H9 (cell line): ENCODE results near the gene SPEN. TPM values are rescaled to one million over a fixed set of nuclear protein-coding genes. Genes with fewer than 3 reads are reported as not detected.

Experiments
- DNase-seq: peaks from one replicate; pipeline ENCODE4 v3.0.0-alpha.2; 2017
- H2AFZ ChIP-seq: one replicate; pipeline ENCODE4 v1.6.1; 2013; ENCODE audit warnings: mild to moderate bottlenecking, low read length, control low read depth, moderate library complexity
- H2AK5ac ChIP-seq: 2 replicates; pipeline ENCODE4 v1.6.1; 2013; ENCODE audit warnings: low read length, control low read depth, mixed read lengths; ENCODE audit not compliant: insufficient read length
- H2BK120ac ChIP-seq: one replicate; pipeline ENCODE4 v1.6.1; 2013; ENCODE audit warnings: low read depth, mild to moderate bottlenecking, low read length, control low read depth, inconsistent platforms; ENCODE audit not compliant: poor library complexity, severe bottlenecking
- H2BK12ac ChIP-seq: 2 replicates; pipeline ENCODE4 v1.6.1; 2013; ENCODE audit warnings: low read length, control low read depth, mixed read lengths, low read depth; ENCODE audit not compliant: insufficient read length
- H2BK15ac ChIP-seq: 2 replicates; pipeline ENCODE4 v1.6.1; 2013; ENCODE audit warnings: low read depth, low read length, control low read depth
- H2BK20ac ChIP-seq: one replicate; pipeline ENCODE4 v1.6.1; 2013; ENCODE audit warnings: low read depth, mild to moderate bottlenecking, low read length, control low read depth, inconsistent platforms; ENCODE audit not compliant: poor library complexity, severe bottlenecking
- H2BK5ac ChIP-seq: 2 replicates; pipeline ENCODE4 v1.6.1; 2013; ENCODE audit warnings: low read length, control low read depth, mixed read lengths; ENCODE audit not compliant: insufficient read length
- H3K14ac ChIP-seq: 2 replicates; pipeline ENCODE4 v1.6.1; 2013; ENCODE audit warnings: low read length, control low read depth; ENCODE audit not compliant: insufficient read depth
- H3K18ac ChIP-seq: 2 replicates; pipeline ENCODE4 v1.6.1; 2013; ENCODE audit warnings: low read depth, mild to moderate bottlenecking, mixed read lengths, low read length, control low read depth; ENCODE audit not compliant: insufficient read length
- H3K23ac ChIP-seq: 2 replicates; pipeline ENCODE4 v1.6.1; 2013; ENCODE audit warnings: low read length, control low read depth, mixed read lengths, low read depth; ENCODE audit not compliant: insufficient read length
- H3K23me2 ChIP-seq: 2 replicates; pipeline ENCODE4 v1.6.1; 2013; ENCODE audit warnings: low read depth, mild to moderate bottlenecking, mixed read lengths, low read length, control low read depth; ENCODE audit not compliant: insufficient read length, poor library complexity, severe bottlenecking
- H3K27ac ChIP-seq: 2 replicates; pipeline ENCODE4 v1.5.1; 2013; ENCODE audit warnings: low read length, control low read depth, mixed read lengths, low read depth; ENCODE audit not compliant: insufficient read length
- H3K27me3 ChIP-seq: 2 replicates; pipeline ENCODE4 v1.6.1; 2013; ENCODE audit warnings: low read length, control low read depth, inconsistent platforms; ENCODE audit not compliant: insufficient read depth
- H3K4ac ChIP-seq: 2 replicates; pipeline ENCODE4 v1.6.1; 2013; ENCODE audit warnings: low read depth, mild to moderate bottlenecking, control low read depth, inconsistent platforms, low read length, moderate library complexity
- H3K4me1 ChIP-seq: 2 replicates; pipeline ENCODE4 v1.6.1; 2013; ENCODE audit warnings: low read length, control low read depth, inconsistent platforms; ENCODE audit not compliant: insufficient read depth
- H3K4me2 ChIP-seq: 2 replicates; pipeline ENCODE4 v1.6.1; 2013; ENCODE audit warnings: low read length, control low read depth, mixed read lengths; ENCODE audit not compliant: insufficient read length, insufficient read depth
- H3K56ac ChIP-seq: 2 replicates; pipeline ENCODE4 v1.6.1; 2013; ENCODE audit warnings: low read depth, mild to moderate bottlenecking, mixed read lengths, low read length, control low read depth; ENCODE audit not compliant: insufficient read length
- H3K79me1 ChIP-seq: 2 replicates; pipeline ENCODE4 v1.6.1; 2013; ENCODE audit warnings: low read depth, mild to moderate bottlenecking, moderate library complexity, low read length, control low read depth, inconsistent platforms; ENCODE audit not compliant: insufficient read depth, poor library complexity, severe bottlenecking
- H3K79me2 ChIP-seq: 2 replicates; pipeline ENCODE4 v1.6.1; 2013; ENCODE audit warnings: low read length, control low read depth, inconsistent platforms; ENCODE audit not compliant: insufficient read depth
- H3K9ac ChIP-seq: 2 replicates; pipeline ENCODE4 v1.6.1; 2013; ENCODE audit warnings: low read length, control low read depth, mixed read lengths; ENCODE audit not compliant: insufficient read length; ENCODE audit errors: extremely low read depth
- H3K9me3 ChIP-seq: one replicate; pipeline ENCODE4 v1.6.1; 2013; ENCODE audit warnings: low read depth, low read length, inconsistent platforms; ENCODE audit not compliant: control insufficient read depth
- H3T11ph ChIP-seq: one replicate; pipeline ENCODE4 v1.6.1; 2013; ENCODE audit warnings: mild to moderate bottlenecking, low read length, control low read depth, inconsistent platforms
- H4K20me1 ChIP-seq: one replicate; pipeline ENCODE4 v1.6.1; 2013; ENCODE audit not compliant: control insufficient read depth, insufficient read length, insufficient read depth
- H4K5ac ChIP-seq: 2 replicates; pipeline ENCODE4 v1.6.1; 2013; ENCODE audit warnings: low read depth, mild to moderate bottlenecking, mixed read lengths, low read length, control low read depth; ENCODE audit not compliant: insufficient read length
- H4K8ac ChIP-seq: replicated peaks from 2 replicates; pipeline ENCODE4 v1.6.1; 2013; ENCODE audit warnings: low read length, control low read depth, mixed read lengths, low read depth; ENCODE audit not compliant: insufficient read length
- H4K91ac ChIP-seq: 2 replicates; pipeline ENCODE4 v1.6.1; 2013; ENCODE audit warnings: low read depth, mild to moderate bottlenecking, moderate library complexity, mixed read lengths, low read length, control low read depth; ENCODE audit not compliant: insufficient read length
- H3K27ac Mint-ChIP-seq, 3 experiments: 2 replicates in 2 of 3; 3 replicates in 1 of 3; pipeline ENCODE4 v1.8.0; 2020 to 2021; ENCODE audit warnings: mixed read lengths in 3 of 3, mild to moderate bottlenecking in 1 of 3, moderate library complexity in 1 of 3
- H3K27me3 Mint-ChIP-seq: 2 replicates; pipeline ENCODE4 v1.8.0; 2021; ENCODE audit warnings: low read depth, mild to moderate bottlenecking, moderate library complexity, mixed read lengths
- H3K36me3 Mint-ChIP-seq, 3 experiments: 2 replicates in 2 of 3; 3 replicates in 1 of 3; pipeline ENCODE4 v1.8.0; 2020 to 2021; ENCODE audit warnings: low read depth in 3 of 3, mixed read lengths in 3 of 3; ENCODE audit not compliant: insufficient read depth in 1 of 3
- H3K4me1 Mint-ChIP-seq, 2 experiments: 2 replicates each; pipeline ENCODE4 v1.8.0; 2020; ENCODE audit warnings: mixed read lengths in 2 of 2
- H3K4me3 Mint-ChIP-seq, 2 experiments: 2 replicates in 1 of 2; 3 replicates in 1 of 2; pipeline ENCODE4 v1.8.0; 2020 to 2021; ENCODE audit warnings: mild to moderate bottlenecking in 2 of 2, mixed read lengths in 2 of 2, moderate library complexity in 1 of 2
- H3K9me3 Mint-ChIP-seq, 2 experiments: 2 replicates in 1 of 2; 3 replicates in 1 of 2; pipeline ENCODE4 v1.8.0; 2020; ENCODE audit warnings: mild to moderate bottlenecking in 2 of 2, mixed read lengths in 2 of 2, moderate library complexity in 1 of 2
- CTCF ChIP-seq: fragments of 200-600 bp; sonication (generic); conservative IDR thresholded peaks from 3 replicates; pipeline ENCODE4 v1.8.0; 2021; ENCODE audit warnings: antibody characterized with exemption, mild to moderate bottlenecking
- WGBS: extraction: QIAGEN DNeasy Blood & Tissue Kit; methylation state at CpG from one replicate; pipeline ENCODE4 v1.1.7; 2013; ENCODE audit warnings: missing lambda C conversion rate, low lambda C conversion rate, mixed read lengths; ENCODE audit not compliant: insufficient read length; ENCODE audit errors: extremely low coverage; 5-methylcytosine and 5-hydroxymethylcytosine counted together
- total RNA-seq: library from RNA; stranded (reverse); gene quantifications from 2 replicates; pipeline ENCODE4 v1.2.1, GENCODE V29; 2021

Gene SPEN
- total RNA-seq, 1 experiment from 2014 or later, result 59.6 TPM

- Histone ChIP-seq H3K4me2 (no peak overlapping the region), H3K23ac (no peak overlapping the region), H3K27ac (no peak overlapping the region), H2BK12ac (no peak overlapping the region), H3K4me1 (no peaks in the 10 kb centered on the region), H2BK15ac (no peak overlapping the region), H2BK120ac (no peak overlapping the region), H3K9me3 (no peaks in the 10 kb centered on the region), H4K5ac (no peak overlapping the region), H4K91ac (no peak overlapping the region), H3K79me1 (peaks cover 8% of the 10 kb centered on the region), H3K23me2 (peaks cover 4% of the 10 kb centered on the region), H2AFZ (no peak overlapping the region), H2BK20ac (no peak overlapping the region), H2BK5ac (no peak overlapping the region), H3T11ph (no peak overlapping the region), H3K14ac (no peak overlapping the region), H2AK5ac (no peak overlapping the region), H3K9ac (no peak overlapping the region), H3K79me2 (peaks cover 17% of the 10 kb centered on the region; the same call in 1 of the 2 replicates), H4K20me1 (no peaks in the 10 kb centered on the region), H3K27me3 (no peaks in the 10 kb centered on the region), H3K56ac (no peak overlapping the region), H4K8ac (no peak overlapping the region), H3K18ac (no peak overlapping the region), H3K4ac (no peak overlapping the region)
- H3K4me1 Mint-ChIP-seq, result peaks cover 19 to 38% of the 10 kb centered on the region in 2 experiments
- no peaks in the 10 kb centered on the region for H3K9me3 Mint-ChIP-seq
- H3K27me3 Mint-ChIP-seq, result no peaks in the 10 kb centered on the region
- no CpG with 5 or more reads among the region's 2 CpGs for WGBS
- no peak overlapping the region for H3K27ac Mint-ChIP-seq
- TF ChIP-seq CTCF, result no peak
- DNase-seq, result no peak
- no peak overlapping the region for H3K4me3 Mint-ChIP-seq
- H3K36me3 Mint-ChIP-seq, result peaks cover 0 to 8% (median 2%) of the 10 kb centered on the region in 3 experiments; a peak in 3 of 7 replicates
Measured at GRCh38 chr1:15882665-15883064, 35.2 kb downstream of the SPEN start.
